Fibroblast of skin of right biceps (primary cell): ENCODE data around the gene MED10.

Experiments
- DNase-seq: peaks from one replicate; pipeline ENCODE4 v3.0.0-alpha.2; 2013

MED10 gene

DNA sequence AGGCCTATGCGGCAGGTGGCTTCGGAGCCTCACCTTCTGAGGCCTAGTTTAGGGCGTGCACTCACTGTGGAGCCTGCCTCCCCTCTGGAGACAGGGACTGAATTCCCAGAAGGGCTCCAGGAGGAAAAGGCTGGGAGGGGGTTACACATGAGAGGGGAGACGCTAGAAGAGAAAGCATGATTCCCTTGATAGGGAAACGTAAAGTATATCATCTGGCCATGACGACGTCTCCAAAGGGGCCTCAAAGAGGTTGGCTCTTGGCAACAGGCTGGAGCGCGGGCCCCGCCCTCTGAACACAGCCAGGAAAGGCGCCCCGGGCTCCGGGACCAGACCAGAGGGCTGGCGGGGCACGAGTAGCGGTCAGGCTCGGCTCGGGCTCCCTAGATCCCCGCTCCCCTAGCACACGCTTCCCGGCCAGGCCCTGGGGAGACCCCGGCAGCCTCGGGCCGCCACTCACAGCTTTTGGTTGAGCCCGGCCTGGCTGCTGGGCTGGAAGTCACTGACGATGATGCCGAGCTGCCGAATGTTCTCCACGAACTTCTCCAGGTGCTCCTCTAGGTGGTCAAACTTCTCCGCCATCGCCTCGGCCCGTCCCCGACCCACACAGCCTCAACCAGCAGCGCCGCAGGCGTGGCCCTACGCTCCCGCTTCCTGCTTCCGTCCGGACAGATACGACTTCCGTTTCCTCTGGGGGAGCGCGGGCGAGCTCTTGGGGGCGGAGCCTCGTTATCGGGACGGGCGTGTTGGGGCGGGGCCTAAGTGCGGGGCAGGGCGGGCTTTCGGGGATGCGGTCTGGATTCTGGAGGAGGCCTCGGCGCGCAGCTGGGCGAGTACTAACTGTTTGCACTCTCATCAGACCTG is at the start of gene MED10:
TSS of gene MED10 (minus strand) at position 643 of the 861 bp plus-strand sequence. CDS start at position 579, 64 bp downstream.
- DNase-seq: peak; percentile 92

DNA sequence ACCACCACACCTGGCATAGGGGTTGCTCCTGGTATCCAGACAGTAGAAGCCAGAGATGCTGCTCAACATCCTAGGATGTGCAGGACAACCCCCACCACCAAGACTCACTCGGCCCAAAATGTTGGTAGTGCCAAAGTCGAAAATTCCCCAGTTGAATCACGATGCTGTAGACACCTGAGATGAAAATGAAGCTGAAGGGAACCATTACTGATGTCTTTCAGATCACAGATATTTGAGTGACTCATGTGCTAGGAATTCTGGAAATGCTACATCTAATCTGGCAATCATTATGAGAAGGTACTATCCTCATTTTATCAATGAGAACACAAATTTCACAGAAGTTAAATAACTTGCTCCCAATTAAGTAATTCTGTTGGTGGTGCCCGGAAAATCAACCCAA is 49.3 kb upstream of the MED10 start:
- DNase-seq: peak; percentile 55

GRCh38 chr5:6424700-6425099 is 46.4 kb upstream of the MED10 start:
- DNase-seq: no peak

DNA sequence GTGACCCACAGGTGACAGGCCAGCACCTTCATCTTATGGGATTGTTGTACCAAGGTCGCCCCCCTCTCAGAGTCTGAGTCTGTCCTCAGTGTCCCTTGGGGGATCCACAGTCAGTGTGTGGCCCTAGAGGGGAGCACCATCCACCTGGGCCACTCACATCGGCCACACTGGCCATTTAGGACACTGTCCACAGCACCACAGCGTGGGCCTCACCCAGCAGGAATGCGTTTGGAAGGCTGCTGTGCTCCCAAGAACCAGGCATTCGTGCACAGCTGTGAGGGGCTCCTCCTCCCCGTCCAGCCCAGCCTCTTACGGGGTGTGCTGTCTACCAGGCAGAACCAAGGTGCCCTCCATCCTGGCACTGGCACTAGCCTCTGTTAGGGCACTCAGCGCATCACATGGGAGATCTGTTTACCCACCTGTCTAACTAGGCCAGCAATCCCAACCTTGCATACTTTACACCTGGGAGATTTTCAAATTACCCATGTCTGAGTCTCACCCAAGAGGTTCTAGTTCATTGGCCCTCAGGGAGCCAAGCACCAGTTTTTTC is 45.8 kb upstream of the MED10 start:
- DNase-seq: no peak

GRCh38 chr5:6423327-6424109 is 45.2 kb upstream of the MED10 start:
- DNase-seq: no peak

DNA sequence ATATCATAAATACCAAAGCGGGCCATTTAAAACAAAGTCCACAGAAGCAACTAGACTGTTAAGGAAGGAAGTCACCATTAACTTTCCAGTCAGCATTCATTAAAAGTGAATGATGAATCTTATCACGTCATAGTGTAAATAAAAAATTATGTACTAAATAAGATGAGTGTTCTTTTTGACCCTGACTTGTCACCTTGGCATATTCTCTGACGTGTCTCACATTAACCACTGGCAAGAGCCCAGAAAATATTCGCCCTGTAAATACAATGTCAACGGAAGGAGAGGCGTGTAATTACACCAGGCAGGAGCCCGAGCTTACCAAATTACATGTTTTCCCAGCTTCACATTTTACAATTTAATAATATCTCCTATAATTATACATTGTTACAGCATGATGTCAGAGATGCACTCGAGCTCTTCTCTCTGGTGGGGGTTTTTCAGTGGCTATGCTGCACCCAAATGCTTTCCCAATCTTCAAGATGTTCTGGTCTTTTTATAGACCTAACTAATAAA is 41.0 kb upstream of the MED10 start:
- peak; percentile 73 for DNase-seq

DNA sequence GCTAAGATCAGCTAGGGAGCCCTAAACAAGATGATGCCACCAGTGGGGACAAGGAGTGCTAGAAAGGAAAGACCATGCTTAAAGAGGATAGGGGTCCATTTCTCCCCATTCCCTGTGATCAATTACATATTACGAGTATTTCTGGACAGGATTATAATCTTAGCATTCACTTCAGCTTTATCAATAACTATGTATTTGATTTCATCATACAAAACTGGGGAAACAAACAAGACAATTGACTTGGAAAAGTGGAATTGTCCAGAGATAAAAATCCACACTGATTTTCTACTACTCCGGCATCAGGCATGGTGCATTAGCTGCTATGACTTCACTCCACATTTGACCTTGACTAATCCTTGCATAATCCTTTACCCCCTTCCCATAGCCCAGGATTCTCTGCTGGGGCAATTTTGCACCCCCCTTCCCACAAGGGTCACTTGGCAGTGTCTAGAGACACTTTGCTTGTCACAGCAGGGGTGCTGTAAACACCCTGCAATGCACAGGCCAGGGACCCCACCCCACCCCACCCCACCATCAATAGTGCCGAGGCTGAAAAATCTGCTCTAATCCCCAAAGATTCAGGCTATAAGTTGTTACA is 40.4 kb upstream of the MED10 start:
- no peak for DNase-seq

DNA sequence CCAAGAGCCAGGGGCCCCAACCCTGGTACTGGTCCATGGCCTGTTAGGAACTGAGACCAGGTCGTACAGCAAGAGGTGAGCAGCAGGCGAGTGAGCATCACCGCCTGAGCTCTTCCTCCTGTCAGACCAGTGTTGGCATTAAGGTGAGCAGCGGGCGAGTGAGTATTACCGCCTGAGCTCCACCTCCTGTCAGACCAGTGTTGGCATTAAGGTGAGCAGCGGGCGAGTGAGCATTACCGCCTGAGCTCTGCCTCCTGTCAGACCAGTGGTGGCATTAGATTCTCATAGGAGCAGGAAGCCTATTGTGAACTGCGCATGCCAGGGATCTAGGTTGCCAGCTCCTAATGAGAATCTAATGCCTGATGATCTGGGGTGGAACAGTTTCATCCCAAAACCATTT is 39.3 kb upstream of the MED10 start:
- DNase-seq: no peak

GRCh38 chr5:6412811-6413210 is 34.5 kb upstream of the MED10 start:
- DNase-seq: peak; percentile 16

DNA sequence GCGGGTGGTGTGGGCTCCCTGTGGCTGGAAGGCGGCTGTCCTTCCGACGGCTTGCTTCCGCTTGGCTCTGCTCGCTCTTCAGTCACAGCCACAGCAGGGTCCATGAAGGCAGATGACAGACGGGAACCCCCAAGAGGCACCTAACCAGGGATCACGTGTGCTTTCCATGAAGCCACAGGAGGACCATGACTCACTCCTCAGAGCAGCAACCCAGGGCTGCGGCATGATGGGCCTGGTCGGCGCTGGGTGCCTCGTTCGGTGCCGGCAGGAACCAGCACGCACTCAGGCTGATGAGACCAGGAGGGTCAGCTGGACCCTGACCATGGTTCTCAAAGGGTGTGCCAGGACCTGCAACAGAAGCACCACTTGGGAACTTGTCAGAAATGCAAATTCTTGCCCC is 32.8 kb upstream of the MED10 start:
- DNase-seq: no peak

- DNase-seq: no peak
These were observed 32.1 kb upstream of the MED10 start for GRCh38 chr5:6410421-6410820.

GRCh38 chr5:6408627-6409446 is 30.5 kb upstream of the MED10 start:
- DNase-seq: no peak

- no peak for DNase-seq
These were observed 29.9 kb upstream of the MED10 start for GRCh38 chr5:6408260-6408596.

DNA sequence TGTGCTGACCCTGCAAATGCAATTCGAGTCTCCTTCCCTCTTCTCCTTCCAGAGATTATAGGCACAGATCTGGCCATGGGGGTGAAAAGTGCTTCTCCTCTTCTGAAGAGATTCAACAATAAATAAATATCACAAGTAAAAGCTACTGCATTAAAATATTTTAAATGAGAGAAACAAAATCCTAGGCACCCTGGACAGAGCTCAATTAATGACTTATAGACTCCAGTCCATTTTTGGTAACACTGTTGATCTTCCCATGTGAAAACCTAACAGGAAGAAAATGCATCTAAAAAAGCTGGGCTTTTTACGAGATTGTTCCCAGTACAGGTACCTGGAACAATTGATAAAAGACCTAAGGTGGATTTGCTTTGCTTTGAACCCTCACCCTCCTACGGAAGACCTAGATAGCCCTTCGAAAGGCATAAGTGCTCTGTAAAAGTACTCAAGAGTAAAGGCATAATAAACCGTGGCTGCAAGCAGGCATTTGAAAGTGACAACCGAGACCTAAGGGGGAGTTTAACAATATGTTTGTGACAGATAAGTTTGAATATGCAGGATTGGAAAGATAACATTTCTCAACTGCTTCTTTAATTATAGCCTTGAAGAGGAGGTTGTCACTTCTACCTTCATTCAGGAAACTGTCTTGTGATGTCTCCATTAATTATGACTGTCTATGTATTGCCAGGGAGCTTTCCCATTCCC is 29.4 kb upstream of the MED10 start:
- no peak for DNase-seq

- no peak for DNase-seq
These were observed 27.2 kb upstream of the MED10 start for GRCh38 chr5:6405591-6405990.

DNA sequence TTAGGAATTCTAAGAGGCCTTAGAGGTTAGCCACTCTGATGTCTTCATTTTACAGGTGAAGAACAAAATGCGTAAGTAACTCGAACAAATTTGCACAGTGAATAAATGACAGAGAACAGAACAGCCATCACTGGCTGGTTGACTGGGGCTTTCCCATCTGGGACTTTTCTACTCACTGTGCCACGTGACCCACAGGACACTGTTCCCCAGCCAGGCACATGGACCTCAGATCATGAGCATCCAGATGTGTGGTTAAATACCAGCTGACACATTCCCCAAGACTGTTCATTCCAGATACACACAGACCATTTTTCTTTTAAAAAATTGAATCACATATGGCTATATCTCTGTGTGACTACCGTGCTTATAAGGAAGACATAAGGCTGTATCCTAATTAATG is 25.8 kb upstream of the MED10 start:
- DNase-seq: peak; percentile 89

DNA sequence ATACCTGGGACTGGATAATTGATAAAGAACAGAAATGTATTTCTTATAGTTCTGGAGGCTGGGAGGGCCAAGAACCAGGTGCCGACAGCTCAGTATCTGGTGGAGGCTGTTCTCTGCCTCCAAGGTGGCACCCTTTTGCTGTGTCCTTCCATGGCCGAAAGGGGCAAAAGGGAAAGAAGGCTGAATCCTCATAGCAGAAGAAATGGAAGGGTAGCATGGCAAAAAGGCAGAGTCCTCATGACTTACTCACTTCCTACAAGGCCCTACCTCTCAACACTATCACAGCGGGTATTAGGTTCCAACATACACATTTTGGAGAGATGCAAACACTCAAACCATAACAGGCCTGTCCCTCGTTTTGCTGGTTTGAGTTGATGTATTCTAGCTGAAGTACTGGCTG is 25.1 kb upstream of the MED10 start:
- no peak for DNase-seq

GRCh38 chr5:6402939-6403338 is 24.6 kb upstream of the MED10 start:
- DNase-seq: peak; percentile 77

DNA sequence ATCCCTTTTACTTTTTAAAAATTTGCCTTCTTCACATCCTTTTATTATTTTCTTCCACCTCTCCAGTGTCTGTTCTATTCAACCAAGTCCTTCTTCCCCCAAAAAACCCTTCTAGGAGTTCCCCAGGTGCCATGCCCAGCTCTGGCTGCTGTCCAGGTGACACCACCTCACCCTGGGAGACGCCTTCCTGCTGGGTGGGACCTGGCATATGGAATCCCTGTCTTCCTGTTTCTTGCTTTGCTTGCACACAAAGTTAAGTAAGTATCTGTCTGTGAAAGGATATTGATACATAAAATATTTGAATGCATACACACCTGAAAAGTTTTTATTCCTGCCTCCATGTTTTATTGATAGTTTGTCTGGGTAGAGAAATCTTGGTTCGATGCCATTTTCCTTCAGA is 23.1 kb upstream of the MED10 start:
- no peak for DNase-seq

DNA sequence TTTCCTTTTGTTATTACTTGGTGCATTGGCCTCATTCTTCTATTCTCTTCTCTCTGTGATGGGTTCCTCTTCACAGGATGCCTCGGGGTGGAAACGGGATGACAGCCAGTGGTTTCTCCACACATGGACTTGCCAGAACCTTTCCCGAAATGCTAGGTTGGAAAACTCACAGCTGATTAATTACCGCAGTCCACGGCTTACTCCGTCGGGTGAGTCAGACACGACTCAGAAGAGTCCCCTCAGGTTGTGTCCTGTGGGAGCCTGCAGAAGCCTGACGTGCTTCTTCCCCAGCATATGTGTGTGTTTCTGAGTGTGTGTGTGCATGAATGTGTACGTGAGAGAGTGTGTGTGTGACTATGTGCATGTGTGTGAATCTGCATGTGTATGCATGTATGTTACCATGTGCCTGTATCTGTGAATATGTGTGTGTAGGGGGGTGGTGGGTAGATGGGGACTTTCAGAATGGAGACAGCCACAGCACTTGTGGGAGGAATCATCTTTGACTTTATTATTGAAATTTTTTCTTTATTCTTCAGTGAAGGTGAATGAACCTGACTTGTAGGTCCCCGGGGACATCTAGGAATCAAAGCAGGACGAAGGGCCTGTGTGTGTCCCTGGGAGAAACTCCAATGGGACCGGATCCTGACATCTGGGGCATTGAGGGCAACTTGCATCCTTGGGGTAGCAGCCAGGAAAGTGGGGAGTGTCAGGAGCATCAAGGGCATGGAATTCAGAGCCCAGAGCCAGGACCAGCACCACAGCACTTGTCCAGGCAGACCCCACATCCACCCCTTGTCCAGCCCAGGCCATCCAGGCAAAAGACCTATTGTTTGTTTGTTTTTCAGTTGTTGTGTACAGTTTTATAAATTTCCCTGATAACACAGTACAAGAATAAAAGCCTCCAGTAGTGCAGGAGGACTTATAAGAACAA is 21.9 kb upstream of the MED10 start:
- peak; percentile 88 for DNase-seq
